ENCODE measurements around the gene NFE2L1.

DNA sequence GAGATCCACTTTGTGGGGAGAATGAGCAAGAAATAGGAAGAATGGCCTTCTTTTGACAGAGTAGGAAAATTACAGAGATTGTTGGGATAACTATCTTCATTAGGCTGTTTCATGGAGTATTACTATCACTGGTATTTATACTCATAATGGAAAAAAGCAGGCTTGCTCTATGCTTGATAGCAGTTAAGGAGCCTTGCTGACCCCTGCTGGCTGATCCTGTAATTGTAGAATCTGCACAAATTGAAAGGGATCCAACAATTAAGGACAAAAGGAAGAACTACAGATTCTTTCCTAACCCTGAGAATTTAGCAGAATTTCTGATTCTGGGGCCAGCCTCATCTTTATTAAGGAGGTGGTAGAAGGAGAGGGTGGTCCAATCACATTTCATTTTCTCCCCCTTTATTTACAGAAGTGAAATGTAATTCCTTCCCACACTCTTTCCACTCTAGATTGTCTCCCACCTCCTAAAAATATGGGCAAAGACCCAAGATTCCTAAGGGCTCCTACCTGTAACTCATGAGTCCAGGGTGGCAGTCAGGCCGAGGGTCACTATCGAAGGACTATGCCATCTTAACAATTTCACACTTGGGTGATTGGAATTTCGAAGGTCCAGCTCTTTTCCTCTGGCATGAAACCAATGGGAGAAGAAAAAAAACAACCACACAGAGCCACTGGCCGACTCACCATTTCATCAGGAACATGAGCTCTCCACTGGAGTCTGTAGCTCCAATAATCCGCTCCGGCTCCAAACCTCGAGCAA, 26.3 kb downstream of the NFE2L1 start:
- TF ChIP-seq, protein P1, sequence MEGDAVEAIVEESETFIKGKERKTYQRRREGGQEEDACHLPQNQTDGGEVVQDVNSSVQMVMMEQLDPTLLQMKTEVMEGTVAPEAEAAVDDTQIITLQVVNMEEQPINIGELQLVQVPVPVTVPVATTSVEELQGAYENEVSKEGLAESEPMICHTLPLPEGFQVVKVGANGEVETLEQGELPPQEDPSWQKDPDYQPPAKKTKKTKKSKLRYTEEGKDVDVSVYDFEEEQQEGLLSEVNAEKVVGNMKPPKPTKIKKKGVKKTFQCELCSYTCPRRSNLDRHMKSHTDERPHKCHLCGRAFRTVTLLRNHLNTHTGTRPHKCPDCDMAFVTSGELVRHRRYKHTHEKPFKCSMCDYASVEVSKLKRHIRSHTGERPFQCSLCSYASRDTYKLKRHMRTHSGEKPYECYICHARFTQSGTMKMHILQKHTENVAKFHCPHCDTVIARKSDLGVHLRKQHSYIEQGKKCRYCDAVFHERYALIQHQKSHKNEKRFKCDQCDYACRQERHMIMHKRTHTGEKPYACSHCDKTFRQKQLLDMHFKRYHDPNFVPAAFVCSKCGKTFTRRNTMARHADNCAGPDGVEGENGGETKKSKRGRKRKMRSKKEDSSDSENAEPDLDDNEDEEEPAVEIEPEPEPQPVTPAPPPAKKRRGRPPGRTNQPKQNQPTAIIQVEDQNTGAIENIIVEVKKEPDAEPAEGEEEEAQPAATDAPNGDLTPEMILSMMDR (IDR thresholded peaks at IDR 0.05), result peak; percentile 98
- TF ChIP-seq, protein P2, sequence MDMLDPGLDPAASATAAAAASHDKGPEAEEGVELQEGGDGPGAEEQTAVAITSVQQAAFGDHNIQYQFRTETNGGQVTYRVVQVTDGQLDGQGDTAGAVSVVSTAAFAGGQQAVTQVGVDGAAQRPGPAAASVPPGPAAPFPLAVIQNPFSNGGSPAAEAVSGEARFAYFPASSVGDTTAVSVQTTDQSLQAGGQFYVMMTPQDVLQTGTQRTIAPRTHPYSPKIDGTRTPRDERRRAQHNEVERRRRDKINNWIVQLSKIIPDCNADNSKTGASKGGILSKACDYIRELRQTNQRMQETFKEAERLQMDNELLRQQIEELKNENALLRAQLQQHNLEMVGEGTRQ (IDR thresholded peaks at IDR 0.05; ENCODE audit: borderline replicate concordance, low read depth, low read length), result no peak
- no peak for TF ChIP-seq EZH2phosphoT487 (IDR thresholded peaks at IDR 0.05; ENCODE audit: borderline replicate concordance, low read depth)
- no peak for TF ChIP-seq POLR2AphosphoS5 (IDR thresholded peaks at IDR 0.05; ENCODE audit: low read depth, low read length)
- no peak for TF ChIP-seq NRF1 (IDR thresholded peaks at IDR 0.05; ENCODE audit: low read depth, low read length)
- no peak for TF ChIP-seq GABPA (IDR thresholded peaks at IDR 0.05; ENCODE audit: low read depth)
- TF ChIP-seq, protein P3, sequence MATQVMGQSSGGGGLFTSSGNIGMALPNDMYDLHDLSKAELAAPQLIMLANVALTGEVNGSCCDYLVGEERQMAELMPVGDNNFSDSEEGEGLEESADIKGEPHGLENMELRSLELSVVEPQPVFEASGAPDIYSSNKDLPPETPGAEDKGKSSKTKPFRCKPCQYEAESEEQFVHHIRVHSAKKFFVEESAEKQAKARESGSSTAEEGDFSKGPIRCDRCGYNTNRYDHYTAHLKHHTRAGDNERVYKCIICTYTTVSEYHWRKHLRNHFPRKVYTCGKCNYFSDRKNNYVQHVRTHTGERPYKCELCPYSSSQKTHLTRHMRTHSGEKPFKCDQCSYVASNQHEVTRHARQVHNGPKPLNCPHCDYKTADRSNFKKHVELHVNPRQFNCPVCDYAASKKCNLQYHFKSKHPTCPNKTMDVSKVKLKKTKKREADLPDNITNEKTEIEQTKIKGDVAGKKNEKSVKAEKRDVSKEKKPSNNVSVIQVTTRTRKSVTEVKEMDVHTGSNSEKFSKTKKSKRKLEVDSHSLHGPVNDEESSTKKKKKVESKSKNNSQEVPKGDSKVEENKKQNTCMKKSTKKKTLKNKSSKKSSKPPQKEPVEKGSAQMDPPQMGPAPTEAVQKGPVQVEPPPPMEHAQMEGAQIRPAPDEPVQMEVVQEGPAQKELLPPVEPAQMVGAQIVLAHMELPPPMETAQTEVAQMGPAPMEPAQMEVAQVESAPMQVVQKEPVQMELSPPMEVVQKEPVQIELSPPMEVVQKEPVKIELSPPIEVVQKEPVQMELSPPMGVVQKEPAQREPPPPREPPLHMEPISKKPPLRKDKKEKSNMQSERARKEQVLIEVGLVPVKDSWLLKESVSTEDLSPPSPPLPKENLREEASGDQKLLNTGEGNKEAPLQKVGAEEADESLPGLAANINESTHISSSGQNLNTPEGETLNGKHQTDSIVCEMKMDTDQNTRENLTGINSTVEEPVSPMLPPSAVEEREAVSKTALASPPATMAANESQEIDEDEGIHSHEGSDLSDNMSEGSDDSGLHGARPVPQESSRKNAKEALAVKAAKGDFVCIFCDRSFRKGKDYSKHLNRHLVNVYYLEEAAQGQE (IDR thresholded peaks at IDR 0.05; ENCODE audit: low read depth, low read length), result no peak
- TF ChIP-seq, protein P4, sequence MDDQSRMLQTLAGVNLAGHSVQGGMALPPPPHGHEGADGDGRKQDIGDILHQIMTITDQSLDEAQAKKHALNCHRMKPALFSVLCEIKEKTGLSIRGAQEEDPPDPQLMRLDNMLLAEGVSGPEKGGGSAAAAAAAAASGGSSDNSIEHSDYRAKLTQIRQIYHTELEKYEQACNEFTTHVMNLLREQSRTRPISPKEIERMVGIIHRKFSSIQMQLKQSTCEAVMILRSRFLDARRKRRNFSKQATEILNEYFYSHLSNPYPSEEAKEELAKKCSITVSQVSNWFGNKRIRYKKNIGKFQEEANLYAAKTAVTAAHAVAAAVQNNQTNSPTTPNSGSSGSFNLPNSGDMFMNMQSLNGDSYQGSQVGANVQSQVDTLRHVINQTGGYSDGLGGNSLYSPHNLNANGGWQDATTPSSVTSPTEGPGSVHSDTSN (IDR thresholded peaks at IDR 0.05), result no peak
- TF ChIP-seq RFX5 (IDR thresholded peaks at IDR 0.05; ENCODE audit: low read length), result no peak
- no peak for TF ChIP-seq EP300 (IDR thresholded peaks at IDR 0.05; ENCODE audit: borderline replicate concordance in 1 of 2, low read depth in 1 of 2, low read length in 1 of 2)
- no peak for TF ChIP-seq TAF1 (IDR thresholded peaks at IDR 0.05; ENCODE audit: borderline replicate concordance, low read depth, low read length)
- TF ChIP-seq FOXJ3 (CRISPR knock-in tag; IDR thresholded peaks at IDR 0.05), result no peak

Data from SK-N-SH (cell line).